H9 (cell line): Measurements from ENCODE around the gene ZMYND8. TPM values are rescaled to one million over a fixed set of nuclear protein-coding genes. Genes with fewer than 3 reads are reported as not detected.
"Not testable (repeated sequence)": the region's sequence is repeated elsewhere in the genome, so short reads cannot be mapped to it uniquely, and the experiment has no call there.

ENCODE experiments used
- DNase-seq: peaks from one replicate; pipeline ENCODE4 v3.0.0-alpha.2; 2017
- H2AFZ ChIP-seq: one replicate; pipeline ENCODE4 v1.6.1; 2013; ENCODE audit warnings: mild to moderate bottlenecking, low read length, control low read depth, moderate library complexity
- H2AK5ac ChIP-seq: 2 replicates; pipeline ENCODE4 v1.6.1; 2013; ENCODE audit warnings: low read length, control low read depth, mixed read lengths; ENCODE audit not compliant: insufficient read length
- H2BK120ac ChIP-seq: one replicate; pipeline ENCODE4 v1.6.1; 2013; ENCODE audit warnings: low read depth, mild to moderate bottlenecking, low read length, control low read depth, inconsistent platforms; ENCODE audit not compliant: poor library complexity, severe bottlenecking
- H2BK12ac ChIP-seq: 2 replicates; pipeline ENCODE4 v1.6.1; 2013; ENCODE audit warnings: low read length, control low read depth, mixed read lengths, low read depth; ENCODE audit not compliant: insufficient read length
- H2BK15ac ChIP-seq: 2 replicates; pipeline ENCODE4 v1.6.1; 2013; ENCODE audit warnings: low read depth, low read length, control low read depth
- H2BK20ac ChIP-seq: one replicate; pipeline ENCODE4 v1.6.1; 2013; ENCODE audit warnings: low read depth, mild to moderate bottlenecking, low read length, control low read depth, inconsistent platforms; ENCODE audit not compliant: poor library complexity, severe bottlenecking
- H2BK5ac ChIP-seq: 2 replicates; pipeline ENCODE4 v1.6.1; 2013; ENCODE audit warnings: low read length, control low read depth, mixed read lengths; ENCODE audit not compliant: insufficient read length
- H3K14ac ChIP-seq: 2 replicates; pipeline ENCODE4 v1.6.1; 2013; ENCODE audit warnings: low read length, control low read depth; ENCODE audit not compliant: insufficient read depth
- H3K18ac ChIP-seq: 2 replicates; pipeline ENCODE4 v1.6.1; 2013; ENCODE audit warnings: low read depth, mild to moderate bottlenecking, mixed read lengths, low read length, control low read depth; ENCODE audit not compliant: insufficient read length
- H3K23ac ChIP-seq: 2 replicates; pipeline ENCODE4 v1.6.1; 2013; ENCODE audit warnings: low read length, control low read depth, mixed read lengths, low read depth; ENCODE audit not compliant: insufficient read length
- H3K23me2 ChIP-seq: 2 replicates; pipeline ENCODE4 v1.6.1; 2013; ENCODE audit warnings: low read depth, mild to moderate bottlenecking, mixed read lengths, low read length, control low read depth; ENCODE audit not compliant: insufficient read length, poor library complexity, severe bottlenecking
- H3K27ac ChIP-seq: 2 replicates; pipeline ENCODE4 v1.5.1; 2013; ENCODE audit warnings: low read length, control low read depth, mixed read lengths, low read depth; ENCODE audit not compliant: insufficient read length
- H3K27me3 ChIP-seq: 2 replicates; pipeline ENCODE4 v1.6.1; 2013; ENCODE audit warnings: low read length, control low read depth, inconsistent platforms; ENCODE audit not compliant: insufficient read depth
- H3K4ac ChIP-seq: 2 replicates; pipeline ENCODE4 v1.6.1; 2013; ENCODE audit warnings: low read depth, mild to moderate bottlenecking, control low read depth, inconsistent platforms, low read length, moderate library complexity
- H3K4me1 ChIP-seq: 2 replicates; pipeline ENCODE4 v1.6.1; 2013; ENCODE audit warnings: low read length, control low read depth, inconsistent platforms; ENCODE audit not compliant: insufficient read depth
- H3K4me2 ChIP-seq: 2 replicates; pipeline ENCODE4 v1.6.1; 2013; ENCODE audit warnings: low read length, control low read depth, mixed read lengths; ENCODE audit not compliant: insufficient read length, insufficient read depth
- H3K56ac ChIP-seq: 2 replicates; pipeline ENCODE4 v1.6.1; 2013; ENCODE audit warnings: low read depth, mild to moderate bottlenecking, mixed read lengths, low read length, control low read depth; ENCODE audit not compliant: insufficient read length
- H3K79me1 ChIP-seq: 2 replicates; pipeline ENCODE4 v1.6.1; 2013; ENCODE audit warnings: low read depth, mild to moderate bottlenecking, moderate library complexity, low read length, control low read depth, inconsistent platforms; ENCODE audit not compliant: insufficient read depth, poor library complexity, severe bottlenecking
- H3K79me2 ChIP-seq: 2 replicates; pipeline ENCODE4 v1.6.1; 2013; ENCODE audit warnings: low read length, control low read depth, inconsistent platforms; ENCODE audit not compliant: insufficient read depth
- H3K9ac ChIP-seq: 2 replicates; pipeline ENCODE4 v1.6.1; 2013; ENCODE audit warnings: low read length, control low read depth, mixed read lengths; ENCODE audit not compliant: insufficient read length; ENCODE audit errors: extremely low read depth
- H3K9me3 ChIP-seq: one replicate; pipeline ENCODE4 v1.6.1; 2013; ENCODE audit warnings: low read depth, low read length, inconsistent platforms; ENCODE audit not compliant: control insufficient read depth
- H3T11ph ChIP-seq: one replicate; pipeline ENCODE4 v1.6.1; 2013; ENCODE audit warnings: mild to moderate bottlenecking, low read length, control low read depth, inconsistent platforms
- H4K20me1 ChIP-seq: one replicate; pipeline ENCODE4 v1.6.1; 2013; ENCODE audit not compliant: control insufficient read depth, insufficient read length, insufficient read depth
- H4K5ac ChIP-seq: 2 replicates; pipeline ENCODE4 v1.6.1; 2013; ENCODE audit warnings: low read depth, mild to moderate bottlenecking, mixed read lengths, low read length, control low read depth; ENCODE audit not compliant: insufficient read length
- H4K8ac ChIP-seq: replicated peaks from 2 replicates; pipeline ENCODE4 v1.6.1; 2013; ENCODE audit warnings: low read length, control low read depth, mixed read lengths, low read depth; ENCODE audit not compliant: insufficient read length
- H4K91ac ChIP-seq: 2 replicates; pipeline ENCODE4 v1.6.1; 2013; ENCODE audit warnings: low read depth, mild to moderate bottlenecking, moderate library complexity, mixed read lengths, low read length, control low read depth; ENCODE audit not compliant: insufficient read length
- H3K27ac Mint-ChIP-seq, 3 experiments: 2 replicates in 2 of 3; 3 replicates in 1 of 3; pipeline ENCODE4 v1.8.0; 2020 to 2021; ENCODE audit warnings: mixed read lengths in 3 of 3, mild to moderate bottlenecking in 1 of 3, moderate library complexity in 1 of 3
- H3K27me3 Mint-ChIP-seq: 2 replicates; pipeline ENCODE4 v1.8.0; 2021; ENCODE audit warnings: low read depth, mild to moderate bottlenecking, moderate library complexity, mixed read lengths
- H3K36me3 Mint-ChIP-seq, 3 experiments: 2 replicates in 2 of 3; 3 replicates in 1 of 3; pipeline ENCODE4 v1.8.0; 2020 to 2021; ENCODE audit warnings: low read depth in 3 of 3, mixed read lengths in 3 of 3; ENCODE audit not compliant: insufficient read depth in 1 of 3
- H3K4me1 Mint-ChIP-seq, 2 experiments: 2 replicates each; pipeline ENCODE4 v1.8.0; 2020; ENCODE audit warnings: mixed read lengths in 2 of 2
- H3K4me3 Mint-ChIP-seq, 2 experiments: 2 replicates in 1 of 2; 3 replicates in 1 of 2; pipeline ENCODE4 v1.8.0; 2020 to 2021; ENCODE audit warnings: mild to moderate bottlenecking in 2 of 2, mixed read lengths in 2 of 2, moderate library complexity in 1 of 2
- H3K9me3 Mint-ChIP-seq, 2 experiments: 2 replicates in 1 of 2; 3 replicates in 1 of 2; pipeline ENCODE4 v1.8.0; 2020; ENCODE audit warnings: mild to moderate bottlenecking in 2 of 2, mixed read lengths in 2 of 2, moderate library complexity in 1 of 2
- WGBS: extraction: QIAGEN DNeasy Blood & Tissue Kit; methylation state at CpG from one replicate; pipeline ENCODE4 v1.1.7; 2013; ENCODE audit warnings: missing lambda C conversion rate, low lambda C conversion rate, mixed read lengths; ENCODE audit not compliant: insufficient read length; ENCODE audit errors: extremely low coverage; 5-methylcytosine and 5-hydroxymethylcytosine counted together
- total RNA-seq: library from RNA; stranded (reverse); gene quantifications from 2 replicates; pipeline ENCODE4 v1.2.1, GENCODE V29; 2021
- TF ChIP-seq, protein P1 (sequence below): fragments of 200-600 bp; sonication (generic); conservative IDR thresholded peaks from 3 replicates; pipeline ENCODE4 v1.8.0; 2021; ENCODE audit warnings: antibody characterized with exemption, mild to moderate bottlenecking

The ZMYND8 gene
- total RNA-seq, 1 experiment from 2014 or later: 158 TPM

DNA sequence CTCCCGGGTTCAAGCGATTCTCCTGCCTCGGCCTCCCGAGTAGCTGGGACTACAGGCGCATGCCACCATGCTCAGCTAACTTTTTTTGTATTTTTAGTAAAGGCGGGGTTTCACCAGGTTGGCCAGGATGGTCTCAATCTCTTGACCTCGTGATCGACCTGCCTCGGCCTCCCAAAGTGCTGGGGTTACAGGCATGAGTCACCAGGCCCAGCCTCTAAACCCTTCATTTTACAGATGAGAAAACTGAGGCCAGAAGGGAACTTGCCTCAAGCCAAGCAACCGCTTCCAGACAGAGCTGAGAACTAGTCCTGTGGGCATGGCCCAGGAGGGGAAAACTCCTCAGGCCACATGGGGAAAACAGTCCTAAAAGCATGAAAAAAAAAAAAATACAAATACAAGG, 47.1 kb downstream of the ZMYND8 start:
- Histone ChIP-seq H3K9me3 (no peaks in the 10 kb centered on the region), H3K9ac (no peak overlapping the region), H3K27me3 (no peaks in the 10 kb centered on the region), H3K56ac (no peak overlapping the region), H4K5ac (no peak overlapping the region), H2BK12ac (no peak overlapping the region), H4K20me1 (no peaks in the 10 kb centered on the region), H2BK15ac (no peak overlapping the region), H2AFZ (no peak overlapping the region), H2AK5ac (no peak overlapping the region), H4K91ac (peak overlapping the region; percentile 62), H3K18ac (peak overlapping the region; percentile 54), H3K27ac (no peak overlapping the region), H3K4me1 (peaks cover 7% of the 10 kb centered on the region; the same call in 1 of the 2 replicates), H3K4me2 (no peak overlapping the region), H3K23me2 (no peaks in the 10 kb centered on the region), H4K8ac (no peak overlapping the region), H3K4ac (no peak overlapping the region), H3K79me2 (peaks cover 40% of the 10 kb centered on the region; the same call in 1 of the 2 replicates), H3K14ac (no peak overlapping the region), H2BK5ac (no peak overlapping the region), H3K23ac (no peak overlapping the region), H3K79me1 (peaks cover 20% of the 10 kb centered on the region), H2BK120ac (no peak overlapping the region), H2BK20ac (no peak overlapping the region), H3T11ph (no peak overlapping the region)
- WGBS: no CpG with 5 or more reads among the region's 10 CpGs
- peak overlapping the region; percentile 62 to 96 (median 82); a peak in 3 of 7 replicates for H3K27ac Mint-ChIP-seq
- TF ChIP-seq, protein P1, sequence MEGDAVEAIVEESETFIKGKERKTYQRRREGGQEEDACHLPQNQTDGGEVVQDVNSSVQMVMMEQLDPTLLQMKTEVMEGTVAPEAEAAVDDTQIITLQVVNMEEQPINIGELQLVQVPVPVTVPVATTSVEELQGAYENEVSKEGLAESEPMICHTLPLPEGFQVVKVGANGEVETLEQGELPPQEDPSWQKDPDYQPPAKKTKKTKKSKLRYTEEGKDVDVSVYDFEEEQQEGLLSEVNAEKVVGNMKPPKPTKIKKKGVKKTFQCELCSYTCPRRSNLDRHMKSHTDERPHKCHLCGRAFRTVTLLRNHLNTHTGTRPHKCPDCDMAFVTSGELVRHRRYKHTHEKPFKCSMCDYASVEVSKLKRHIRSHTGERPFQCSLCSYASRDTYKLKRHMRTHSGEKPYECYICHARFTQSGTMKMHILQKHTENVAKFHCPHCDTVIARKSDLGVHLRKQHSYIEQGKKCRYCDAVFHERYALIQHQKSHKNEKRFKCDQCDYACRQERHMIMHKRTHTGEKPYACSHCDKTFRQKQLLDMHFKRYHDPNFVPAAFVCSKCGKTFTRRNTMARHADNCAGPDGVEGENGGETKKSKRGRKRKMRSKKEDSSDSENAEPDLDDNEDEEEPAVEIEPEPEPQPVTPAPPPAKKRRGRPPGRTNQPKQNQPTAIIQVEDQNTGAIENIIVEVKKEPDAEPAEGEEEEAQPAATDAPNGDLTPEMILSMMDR: no peak
- no peak for DNase-seq
- H3K36me3 Mint-ChIP-seq: peaks cover 26 to 77% (median 52%) of the 10 kb centered on the region in 3 experiments
- peaks cover 39 to 47% of the 10 kb centered on the region in 2 experiments for H3K4me1 Mint-ChIP-seq
- H3K27me3 Mint-ChIP-seq: no peaks in the 10 kb centered on the region; the same call in 1 of the 2 replicates
- H3K9me3 Mint-ChIP-seq: no peaks in the 10 kb centered on the region
- H3K4me3 Mint-ChIP-seq: no peak overlapping the region

DNA sequence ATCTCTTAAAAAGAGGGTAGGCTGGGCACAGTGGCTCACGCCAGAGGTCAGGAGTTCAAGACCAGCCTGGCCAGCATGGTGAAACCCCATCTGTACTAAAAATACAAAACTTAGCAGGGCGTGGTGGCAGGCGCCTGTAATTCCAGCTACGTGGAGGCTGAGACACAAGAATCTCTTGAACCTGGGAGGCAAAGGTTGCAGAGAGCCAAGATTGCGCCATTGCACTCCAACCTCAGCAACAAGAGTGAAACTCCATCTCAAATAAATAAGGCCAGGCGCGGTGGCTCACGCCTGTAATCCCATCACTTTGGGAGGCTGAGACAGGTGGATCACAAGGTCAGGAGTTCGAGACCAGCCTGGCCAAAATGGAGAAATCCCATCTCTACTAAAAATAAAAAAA, 48.9 kb downstream of the ZMYND8 start:
- H3K27ac ChIP-seq, H3K4ac ChIP-seq, H4K5ac ChIP-seq, H3K27ac Mint-ChIP-seq, H2AK5ac ChIP-seq, H3K4me1 ChIP-seq, H4K20me1 ChIP-seq, H3K23ac ChIP-seq, H2AFZ ChIP-seq, H3K4me3 Mint-ChIP-seq, H2BK12ac ChIP-seq, H3K14ac ChIP-seq, H4K8ac ChIP-seq, H3K27me3 Mint-ChIP-seq, H3K9me3 ChIP-seq, H3K9ac ChIP-seq, H3K56ac ChIP-seq, H3K23me2 ChIP-seq, H3K9me3 Mint-ChIP-seq, DNase-seq, H2BK20ac ChIP-seq, H2BK5ac ChIP-seq, H3T11ph ChIP-seq, H2BK15ac ChIP-seq, H3K18ac ChIP-seq, H3K4me2 ChIP-seq, H4K91ac ChIP-seq, H2BK120ac ChIP-seq, H3K27me3 ChIP-seq: not testable (repeated sequence)
- peaks cover 45 to 52% of the 10 kb centered on the region in 2 experiments for H3K4me1 Mint-ChIP-seq
- no CpG with 5 or more reads among the region's 9 CpGs for WGBS
- peaks cover 33% of the 10 kb centered on the region; the same call in 1 of the 2 replicates for H3K79me2 ChIP-seq
- peaks cover 23% of the 10 kb centered on the region for H3K79me1 ChIP-seq
- peaks cover 28 to 86% (median 54%) of the 10 kb centered on the region in 3 experiments; a peak in 6 of 7 replicates for H3K36me3 Mint-ChIP-seq
